ENCODE data around the gene ENG.

Gene ENG

DNA sequence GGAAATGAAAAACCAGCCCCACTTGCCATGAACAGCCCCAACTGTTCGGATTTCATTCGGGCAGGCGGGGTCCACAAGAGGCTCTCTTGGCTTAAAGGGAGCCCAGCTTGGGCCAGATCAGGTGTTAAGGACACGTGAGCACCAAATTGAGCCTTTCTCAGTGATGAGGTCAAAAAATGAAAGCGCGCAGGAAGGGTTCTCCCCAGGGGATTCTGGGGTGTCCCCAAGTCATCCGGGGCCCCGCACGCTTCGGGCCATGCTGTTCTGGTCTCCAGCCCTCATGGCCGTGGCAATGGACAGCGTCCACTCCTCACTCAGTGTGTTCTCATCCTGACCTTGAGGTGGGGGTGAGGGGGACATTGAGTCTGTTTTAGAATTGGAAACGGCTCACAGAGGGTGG is 12.1 kb upstream of the ENG start:
- FAIRE-seq = no peak
- no peak for DNase-seq (ENCODE audit: low spot score)

DNA sequence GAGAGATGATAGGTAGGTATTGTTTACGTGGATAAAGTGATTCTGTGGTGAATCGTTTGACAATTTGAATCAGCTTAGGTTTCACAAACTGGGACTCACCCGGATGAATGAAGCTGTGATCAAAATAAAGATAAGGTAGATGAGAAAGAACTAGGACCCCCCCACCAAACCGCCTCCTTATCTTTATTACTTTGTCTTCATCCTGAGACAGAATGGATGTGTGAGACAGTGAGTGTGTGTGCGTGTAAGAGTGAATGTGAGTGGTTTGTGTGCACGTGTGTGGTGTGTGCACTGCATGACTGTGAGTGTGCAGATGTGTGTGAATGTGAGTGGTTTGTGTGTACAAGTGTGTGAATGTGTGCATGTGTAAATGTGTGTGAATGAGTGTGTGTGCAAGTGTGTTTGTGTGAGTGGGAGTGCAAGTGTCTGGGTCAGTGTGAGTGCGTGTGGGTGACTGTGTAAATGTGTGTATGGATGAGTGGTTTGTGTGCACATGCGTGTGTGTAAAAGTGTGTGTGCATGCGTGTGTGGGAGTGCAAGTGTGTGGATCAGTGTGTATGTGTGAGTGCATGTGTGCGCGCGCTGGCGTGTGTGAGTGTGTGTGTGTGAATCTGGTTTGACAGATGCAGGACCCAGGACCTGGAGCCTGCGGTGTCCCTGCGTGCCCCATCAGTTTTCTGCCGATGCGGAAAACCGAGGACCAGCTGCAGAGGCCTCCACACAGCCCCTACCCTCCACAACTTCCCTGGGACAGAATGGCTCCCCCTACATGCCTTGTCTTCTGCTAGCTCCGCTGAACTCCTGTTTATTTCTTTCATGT is 11.4 kb upstream of the ENG start:
- FAIRE-seq = no peak
- DNase-seq (ENCODE audit: low spot score) = no peak

DNA sequence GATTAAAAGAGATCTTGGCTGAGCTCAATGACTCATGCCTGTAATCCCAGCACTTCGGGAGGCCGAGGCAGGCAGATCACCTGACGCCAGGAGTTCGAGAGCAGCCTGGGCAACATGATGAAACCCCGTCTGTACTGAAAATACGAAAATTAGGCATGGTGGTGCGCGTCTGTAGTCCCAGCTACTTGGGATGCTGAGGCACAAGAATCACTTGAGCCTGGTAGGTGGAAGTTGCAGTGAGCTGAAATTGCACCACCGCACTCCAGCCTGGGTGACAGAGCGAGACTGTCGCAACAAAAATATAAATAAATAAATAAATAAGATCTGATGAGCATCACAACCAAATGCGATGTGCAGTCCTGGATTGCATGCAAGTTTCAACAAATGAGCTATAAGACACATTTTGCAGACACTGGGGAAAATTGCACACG is 8.7 kb upstream of the ENG start:
- no peak for FAIRE-seq
- DNase-seq (ENCODE audit: low spot score) = no peak

DNA sequence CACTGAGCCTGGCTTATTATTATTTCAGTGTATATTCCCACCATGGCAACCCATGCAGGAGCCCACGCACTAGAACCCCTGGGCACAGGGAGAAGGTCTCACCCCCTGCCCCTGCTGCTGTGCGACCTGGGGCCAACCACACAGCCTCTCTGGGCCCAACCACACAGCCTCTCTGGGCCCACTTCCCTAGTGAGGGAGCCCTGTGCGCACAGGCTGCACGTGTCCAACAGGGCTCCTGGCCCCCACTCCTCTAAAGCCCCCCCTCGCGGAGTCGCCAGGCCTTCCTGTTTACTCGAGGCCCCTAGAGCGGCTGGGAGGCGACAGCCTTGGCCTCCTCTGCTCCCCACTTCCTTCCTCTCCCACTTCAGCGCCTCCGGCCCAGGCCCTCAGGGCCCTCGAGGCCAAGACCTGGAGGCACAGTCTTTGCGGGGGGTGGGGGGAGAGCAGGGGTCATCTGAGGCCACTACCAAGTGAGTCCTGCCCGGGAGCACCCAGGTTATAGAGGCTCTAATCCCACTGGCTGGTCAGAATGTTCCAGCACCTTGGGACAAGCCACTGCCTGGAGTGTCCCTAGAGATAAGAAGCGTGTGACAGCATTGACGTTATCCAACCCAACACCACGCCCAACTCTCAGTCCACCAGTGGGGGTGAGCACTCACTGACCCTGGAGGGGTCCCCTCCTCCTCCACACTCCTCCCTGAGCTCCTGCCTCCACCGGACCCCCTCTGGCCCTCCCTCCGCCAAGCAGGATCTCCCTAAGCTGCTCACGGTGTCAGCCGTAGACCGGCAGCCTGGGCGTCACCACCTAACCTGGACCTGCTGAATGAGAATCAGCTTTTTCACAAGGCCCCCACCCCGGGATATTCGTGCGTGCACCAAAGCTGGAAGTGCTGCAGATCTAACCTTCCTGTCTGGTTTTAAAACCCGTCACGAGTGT is 7.9 kb upstream of the ENG start:
- DNase-seq (ENCODE audit: low spot score) = no peak
- FAIRE-seq = no peak

DNA sequence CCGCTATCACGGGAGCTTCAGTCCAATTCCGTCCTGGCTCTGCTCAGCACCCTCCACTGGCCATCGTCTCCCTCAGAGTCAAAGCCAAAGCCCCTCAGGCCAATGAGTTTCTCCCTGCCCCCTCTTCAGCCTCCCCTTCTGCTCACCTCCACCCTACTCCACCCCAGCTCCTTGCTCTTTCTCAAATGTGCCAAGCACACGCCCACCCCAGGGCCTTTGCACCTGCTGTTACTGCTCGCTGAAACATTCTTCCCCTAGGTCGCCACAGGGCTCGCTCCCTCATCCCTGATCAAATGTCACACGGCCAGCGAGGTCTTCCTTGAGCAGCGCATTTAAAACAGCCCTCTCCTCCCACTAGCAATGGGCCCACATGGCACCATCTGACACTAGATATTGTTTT is 6.3 kb upstream of the ENG start:
- FAIRE-seq = no peak
- DNase-seq (ENCODE audit: low spot score) = no peak

DNA sequence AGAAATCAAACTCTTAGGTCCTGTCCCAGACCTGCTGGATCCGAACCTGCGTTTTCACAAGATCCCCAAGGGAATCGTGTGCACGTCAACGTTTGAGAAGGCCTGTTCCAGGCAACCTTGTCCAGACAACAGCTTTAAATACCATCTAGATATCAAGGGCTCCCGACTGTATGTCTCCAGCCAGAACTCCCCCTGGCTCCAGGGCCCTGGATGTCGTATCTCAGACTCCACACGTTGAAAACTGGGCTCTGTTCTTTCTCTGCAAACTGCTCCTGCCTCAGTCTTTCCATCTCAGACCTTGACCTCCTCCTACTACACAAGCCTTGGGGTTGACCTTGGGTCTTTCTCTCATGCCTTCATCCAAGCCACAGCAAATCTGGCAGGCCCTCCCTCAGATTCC is 5.8 kb upstream of the ENG start:
- FAIRE-seq (no peak), DNase-seq (ENCODE audit: low spot score) (no peak)

DNA sequence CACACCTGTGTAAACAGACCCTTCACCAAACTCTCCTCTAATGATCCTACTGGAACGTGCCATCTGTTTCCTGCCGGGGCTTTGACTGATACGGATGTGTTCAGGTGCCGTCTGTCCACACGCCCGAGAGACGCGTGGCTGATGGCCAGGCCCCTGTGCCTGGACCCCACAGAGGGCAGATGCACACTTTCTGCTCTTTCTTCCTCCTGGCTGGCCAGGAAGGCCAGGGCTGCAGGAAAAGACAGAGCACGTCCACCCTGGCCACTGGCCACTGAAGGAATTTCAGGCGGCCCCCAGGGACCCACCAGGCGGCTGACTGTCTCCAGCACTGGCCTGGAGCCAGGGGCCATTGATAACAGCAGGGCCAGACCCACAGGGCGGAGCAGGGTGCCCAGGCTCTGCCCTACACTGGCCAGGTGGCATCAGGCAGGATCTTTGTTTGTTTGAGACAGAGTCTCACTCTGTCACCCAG is 3.6 kb upstream of the ENG start:
- DNase-seq (ENCODE audit: low spot score) (no peak), FAIRE-seq (no peak)

DNA sequence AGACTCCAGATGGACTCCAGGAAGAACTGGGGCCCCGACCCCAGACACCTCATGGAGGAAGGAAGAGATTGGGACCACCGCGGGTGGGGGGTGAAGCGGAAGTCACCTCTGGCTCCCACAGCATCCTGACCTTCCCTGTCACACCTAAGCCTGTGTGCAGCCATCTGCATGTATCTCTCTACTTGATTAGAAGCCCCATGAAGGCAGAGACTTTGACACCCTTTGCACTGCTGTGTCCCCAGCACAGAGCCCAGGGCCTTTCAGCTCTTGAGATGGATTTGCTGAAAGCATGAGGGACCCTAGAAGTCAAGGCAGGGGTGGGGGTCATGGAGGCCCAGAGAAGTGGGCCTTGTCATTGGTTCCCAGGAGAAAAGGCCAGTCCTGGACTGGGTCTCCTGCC is 2.8 kb upstream of the ENG start:
- FAIRE-seq = no peak

DNA sequence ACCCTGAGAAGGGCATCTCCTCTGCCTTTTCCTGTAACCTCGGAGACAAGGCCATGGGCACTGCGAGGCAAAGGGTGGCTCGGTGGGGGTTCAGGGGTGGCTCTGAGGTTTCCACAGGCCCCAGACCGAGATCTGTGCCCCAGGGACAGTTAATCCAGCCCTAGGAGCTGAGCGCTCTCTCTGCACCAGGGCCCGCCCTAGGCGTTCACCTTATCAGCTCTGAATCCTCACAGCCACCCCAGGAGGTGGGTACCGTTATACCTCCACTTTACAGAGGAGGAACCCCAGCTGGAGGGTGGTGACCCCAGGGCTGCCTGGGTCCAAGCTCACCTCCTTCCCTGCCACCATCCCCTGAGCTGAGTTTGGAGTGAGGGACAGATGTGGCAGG is 2.3 kb upstream of the ENG start:
- no peak for FAIRE-seq

More for the DNA sequence above, 2.8 kb upstream of the ENG start:
- DNase-seq (ENCODE audit: low spot score) = no peak

DNA sequence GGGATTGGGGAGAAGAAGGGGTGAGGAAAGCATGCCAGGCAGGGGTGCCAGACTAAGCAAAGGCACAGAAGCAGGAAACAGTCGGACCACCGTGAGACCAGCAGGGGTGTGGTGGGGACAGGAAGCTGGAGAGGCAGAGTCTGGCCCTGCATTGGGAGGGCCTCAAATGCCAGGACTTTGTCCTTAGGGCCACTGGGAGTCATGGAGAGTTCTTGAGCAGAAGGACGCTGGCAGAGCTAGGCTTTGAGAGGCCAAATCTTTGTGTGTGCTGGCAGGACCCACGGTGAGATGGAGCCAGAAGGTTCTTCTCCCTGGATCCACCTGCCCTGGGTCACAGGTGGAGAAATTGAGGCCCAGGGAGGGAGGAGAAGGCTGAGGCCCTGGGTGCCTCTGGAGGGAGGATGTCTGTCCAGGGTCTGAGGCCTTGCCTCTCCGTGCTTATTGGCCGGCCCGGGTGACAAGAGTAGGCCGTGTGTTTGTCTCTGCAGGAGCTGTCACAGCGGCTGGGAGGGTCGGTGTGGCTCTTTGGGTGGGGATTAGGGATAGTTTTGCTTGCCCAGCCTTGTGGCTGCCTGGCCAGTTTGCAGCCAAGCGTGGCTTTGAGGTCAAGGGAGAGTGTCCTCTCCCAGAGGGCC is 1.8 kb upstream of the ENG start:
- DNase-seq (ENCODE audit: low spot score) = no peak
- FAIRE-seq = no peak

More for the DNA sequence above, 2.3 kb upstream of the ENG start:
- DNase-seq (ENCODE audit: low spot score) = no peak

DNA sequence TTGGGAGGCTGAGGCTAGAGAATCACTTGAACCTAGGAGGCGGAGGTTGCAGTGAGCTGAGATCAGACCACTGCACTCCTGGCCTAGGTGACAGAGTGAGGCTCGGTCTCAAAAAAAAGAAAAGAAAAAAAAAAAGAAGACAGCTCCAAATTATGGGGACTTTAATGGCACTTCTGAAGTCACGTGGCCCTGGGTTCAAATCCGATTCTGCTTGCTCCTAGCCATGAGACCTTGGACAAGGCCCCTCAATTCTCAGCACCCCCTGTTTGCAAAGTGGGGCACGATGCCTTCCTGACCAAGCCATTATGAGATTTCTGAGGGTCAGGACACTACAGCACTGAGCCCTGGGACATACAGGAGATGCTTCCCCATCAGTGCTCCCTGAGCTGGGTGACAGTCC is 1.1 kb upstream of the ENG start:
- no peak for FAIRE-seq
- DNase-seq (ENCODE audit: low spot score) = no peak

DNA sequence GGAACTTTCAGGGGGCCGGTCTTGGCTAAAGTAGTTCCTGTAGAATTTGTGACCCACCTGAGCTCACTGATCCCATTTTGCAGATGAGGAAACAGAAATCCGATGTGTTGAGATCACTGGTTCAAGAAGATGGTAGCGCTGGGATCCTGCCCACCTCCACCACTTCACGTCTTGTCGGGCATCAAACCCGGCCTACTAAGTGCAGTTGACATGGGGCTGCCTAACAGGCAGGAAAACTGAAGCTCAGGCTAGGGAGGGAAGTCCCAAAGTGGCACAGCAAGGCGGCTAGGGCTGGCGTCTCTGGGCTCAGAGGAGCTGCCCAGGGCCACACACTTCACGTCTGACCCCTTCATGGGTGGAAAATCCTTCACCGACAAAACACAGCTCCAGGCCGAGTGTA is 502 bp upstream of the ENG start:
- no peak for FAIRE-seq
- DNase-seq (ENCODE audit: low spot score) = no peak

DNA sequence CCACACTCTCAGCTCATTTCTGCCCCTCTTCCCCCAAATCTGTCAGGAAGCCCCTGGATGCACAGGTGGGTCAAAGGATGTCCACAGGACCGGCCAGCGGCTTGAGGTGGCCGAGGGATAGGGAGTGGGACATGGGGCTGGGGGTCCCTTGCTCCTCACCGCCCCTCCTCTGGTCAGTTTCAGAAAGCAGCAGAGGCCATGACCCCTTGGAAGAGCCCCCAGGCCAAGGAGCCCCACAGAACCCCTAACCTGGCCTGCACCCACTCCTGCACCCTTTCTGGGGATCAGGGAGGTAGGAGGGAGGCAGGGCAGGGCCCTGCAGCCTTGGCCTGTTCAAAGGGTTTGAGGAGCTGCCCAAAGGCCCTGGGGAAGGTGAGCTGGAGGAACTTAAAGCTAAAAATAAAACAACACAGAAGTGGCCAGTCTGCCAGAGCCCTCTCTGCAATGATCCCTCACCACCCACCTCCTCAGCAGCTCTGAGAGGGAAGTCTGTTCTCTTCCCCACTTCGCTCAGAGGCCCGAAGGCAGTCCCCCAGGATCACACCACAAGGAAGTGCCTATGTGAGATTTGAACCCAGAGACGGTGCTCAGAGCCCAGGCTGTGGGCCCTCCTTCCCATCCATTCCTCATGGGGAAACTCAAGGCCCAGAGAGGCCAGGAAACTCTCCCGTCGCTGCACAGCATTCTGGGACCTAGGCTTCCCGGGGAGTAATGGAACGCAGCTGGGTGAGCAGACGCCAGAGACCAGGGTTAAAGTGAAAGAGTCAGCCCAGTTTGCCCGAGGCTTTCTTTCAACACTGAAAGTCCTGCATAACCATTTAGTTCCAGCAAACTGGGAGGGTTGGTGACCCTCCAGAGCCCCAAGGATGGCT is 910 bp downstream of the ENG start:
- FAIRE-seq = no peak
- no peak for DNase-seq (ENCODE audit: low spot score)

DNA sequence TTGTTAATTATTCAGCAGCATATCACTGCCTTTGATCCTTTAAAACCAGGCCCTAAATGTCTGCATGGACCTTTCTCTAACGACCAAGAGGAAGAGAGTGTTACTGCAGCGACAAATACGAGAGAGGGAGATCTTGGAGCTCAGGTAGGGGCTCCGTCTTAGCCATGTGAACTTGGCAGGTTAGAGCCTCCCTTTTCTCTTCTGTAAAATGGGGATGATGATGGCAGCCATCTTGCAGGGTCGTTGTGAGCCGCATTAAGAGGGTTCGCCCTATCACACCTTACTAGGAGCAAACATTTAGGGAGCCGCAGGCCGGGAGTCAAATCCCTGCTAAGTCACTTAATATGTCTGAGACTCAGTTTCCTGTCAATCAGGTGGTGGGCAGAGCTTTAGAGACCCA is 1.6 kb downstream of the ENG start:
- no peak for FAIRE-seq
- DNase-seq (ENCODE audit: low spot score) = no peak

DNA sequence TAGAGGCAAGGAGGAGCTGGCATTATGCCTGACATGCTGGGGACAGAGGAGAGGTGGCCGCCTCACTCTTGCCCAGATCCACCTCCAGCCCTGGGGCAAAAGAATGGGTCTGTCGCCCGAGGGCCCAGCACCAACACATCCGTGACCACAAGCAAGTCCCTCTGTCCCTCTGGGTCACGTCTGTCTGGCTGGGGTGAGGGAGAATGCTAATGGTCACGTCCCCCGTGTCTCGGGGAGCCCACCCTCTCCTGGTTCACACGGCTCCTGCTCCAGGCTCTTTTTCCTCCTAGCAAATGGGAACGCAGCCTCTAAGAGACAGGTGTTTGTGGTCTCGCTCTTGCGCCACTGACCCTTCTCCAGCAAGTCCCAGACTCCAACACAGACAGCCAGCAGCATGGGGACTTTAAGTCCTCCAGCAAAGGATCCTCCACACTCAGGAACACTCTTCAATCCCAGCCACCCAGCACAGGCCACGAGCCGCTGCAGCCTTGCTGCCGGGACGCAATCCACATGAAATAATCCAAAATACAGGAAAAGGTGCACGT is 4.1 kb downstream of the ENG start:
- DNase-seq (ENCODE audit: low spot score) = no peak
- no peak for FAIRE-seq

DNA sequence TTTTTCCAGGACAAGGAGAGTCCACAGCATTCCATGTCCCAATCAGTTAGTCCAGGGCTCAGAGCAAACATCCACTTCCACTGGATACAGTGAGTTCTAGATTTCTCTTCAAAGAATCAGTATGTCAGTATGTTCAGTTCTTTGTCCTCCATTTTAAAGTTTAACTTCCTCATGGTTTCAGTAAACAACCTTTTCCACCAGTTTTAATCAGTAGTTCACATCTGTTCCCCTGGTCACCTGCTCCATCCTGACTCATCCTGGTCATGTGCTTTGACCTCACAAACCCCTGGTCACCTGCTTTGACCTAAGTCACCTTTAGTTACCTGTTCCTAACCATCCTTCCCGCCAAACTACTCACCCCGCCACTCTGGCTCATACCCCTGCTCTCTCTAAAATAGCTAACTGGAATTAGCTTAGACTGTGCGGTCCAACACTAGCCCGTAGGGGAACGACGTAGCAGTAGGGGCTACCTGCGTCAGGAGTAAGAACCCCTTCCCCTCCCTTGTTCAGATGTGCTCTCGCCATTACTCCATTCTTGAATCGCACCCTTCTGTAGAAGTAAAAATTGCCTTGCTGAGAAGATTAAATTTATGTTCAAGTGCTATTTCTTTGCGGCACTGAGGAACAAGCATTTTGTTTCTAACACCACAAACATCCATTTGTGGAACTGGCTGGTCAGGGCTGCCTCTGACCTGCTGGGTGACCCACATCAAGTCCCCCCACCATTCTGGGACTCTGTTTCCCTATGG is 5.5 kb downstream of the ENG start:
- no peak for FAIRE-seq

DNA sequence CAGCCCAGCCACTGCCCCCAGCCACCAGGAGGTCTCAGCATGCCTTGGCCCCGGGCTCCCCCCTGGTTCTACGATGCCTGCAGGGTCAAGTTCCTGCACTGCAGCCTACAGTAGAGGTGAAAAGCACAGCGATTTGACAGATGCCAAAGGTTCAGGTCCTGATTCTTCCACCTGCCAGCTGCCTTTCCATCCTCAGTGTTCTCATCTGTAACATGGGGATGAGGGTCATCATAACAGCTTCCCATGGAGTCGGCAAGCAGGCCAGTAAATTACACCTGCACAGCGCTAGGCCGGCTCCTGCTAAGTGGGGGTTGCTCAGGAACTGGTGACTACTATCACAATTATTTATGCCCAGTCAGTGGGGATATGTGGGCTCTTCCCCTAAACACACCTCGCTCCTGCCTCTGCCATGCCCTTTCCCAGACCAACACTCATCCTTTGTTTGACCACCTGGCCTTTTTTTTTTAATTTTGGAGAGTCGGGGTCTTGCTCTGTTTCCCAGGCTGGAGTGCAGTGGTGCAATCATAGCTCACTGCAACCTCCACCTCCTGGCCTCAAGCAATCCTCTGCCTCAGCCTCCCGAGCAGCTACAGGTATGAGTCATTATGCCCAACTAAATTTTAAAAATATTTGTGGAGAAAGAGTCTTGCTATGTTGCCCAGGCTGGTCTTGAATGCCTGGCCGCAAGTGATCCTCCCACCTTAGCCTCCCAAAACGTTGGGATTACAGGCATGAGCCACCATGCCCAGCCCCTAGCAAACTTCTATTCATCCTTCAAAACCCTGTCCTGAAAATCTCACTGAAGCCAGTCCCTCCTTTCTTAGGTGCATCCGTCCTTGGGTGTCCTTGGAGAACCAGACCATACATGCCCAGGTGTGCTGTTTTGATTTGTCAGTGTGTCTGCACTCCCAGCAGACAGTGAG is 6.4 kb downstream of the ENG start:
- DNase-seq (ENCODE audit: low spot score) (no peak), FAIRE-seq (no peak)

More for the DNA sequence above, 5.5 kb downstream of the ENG start:
- DNase-seq (ENCODE audit: low spot score) = no peak

DNA sequence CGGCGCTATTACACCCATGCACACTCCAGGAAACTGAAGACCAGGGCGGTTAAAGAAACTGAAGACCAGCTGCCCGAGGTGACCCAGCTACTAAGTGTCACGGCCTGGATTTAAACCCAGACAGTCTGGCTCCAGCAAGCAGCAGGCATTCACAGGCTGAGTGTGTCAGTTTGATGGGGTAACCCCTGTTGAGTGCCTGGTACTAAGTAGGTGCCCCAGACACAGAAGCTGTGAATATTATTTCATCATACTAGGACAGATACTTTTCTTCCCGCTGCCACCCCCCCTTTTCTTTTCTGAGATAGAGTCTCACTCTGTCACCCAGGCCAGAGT is 7.3 kb downstream of the ENG start:
- no peak for FAIRE-seq
- DNase-seq (ENCODE audit: low spot score) = no peak
